Measurements from ENCODE around the gene SMYD3.
A peak's percentile ranks its signal among the peaks of the same experiment; 100 is the strongest.
"Not testable (repeated sequence)": the region's sequence is repeated elsewhere in the genome, so short reads cannot be mapped to it uniquely, and the experiment has no call there.

Gene SMYD3

DNA sequence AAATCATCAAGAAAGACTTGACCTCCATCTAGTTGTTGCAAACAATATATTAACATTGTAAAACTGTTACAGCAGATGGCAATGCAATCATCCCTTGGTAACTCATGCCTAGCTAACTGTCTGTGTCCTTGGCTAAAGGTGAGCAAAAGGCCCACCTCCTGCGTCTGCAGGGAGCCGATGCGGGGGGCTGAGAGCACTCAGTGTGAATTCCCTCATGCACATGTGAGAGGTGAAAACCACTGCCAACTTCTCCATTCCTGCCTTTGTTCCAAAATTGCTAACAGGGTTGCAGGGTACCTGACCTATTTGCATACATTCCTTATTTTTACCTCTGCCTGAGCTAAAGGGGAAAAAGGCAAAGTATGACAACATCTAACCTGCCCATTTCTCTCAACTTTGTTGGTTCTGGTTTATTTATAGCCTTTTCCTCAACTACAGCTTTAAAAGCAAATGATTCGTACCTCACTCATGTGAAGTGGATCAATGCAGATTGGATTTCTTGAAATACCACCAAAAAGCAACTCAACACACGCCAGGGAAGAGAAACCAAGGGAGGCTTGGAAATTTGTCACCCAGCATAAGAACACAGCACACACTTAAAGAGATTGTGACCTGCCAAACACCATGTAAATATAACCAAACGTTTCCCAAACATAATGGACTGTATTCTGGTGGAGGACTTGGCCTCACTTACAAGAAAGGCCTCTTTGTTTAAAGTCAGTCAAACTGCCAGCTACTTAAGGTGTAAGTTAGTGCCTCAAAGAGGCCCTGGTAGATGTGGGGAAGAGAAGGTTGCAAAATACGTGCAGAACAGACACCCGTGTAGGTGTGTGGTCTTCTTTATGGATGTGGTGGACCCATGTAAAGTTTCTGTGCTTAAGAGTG, 651.0 kb downstream of the SMYD3 start:
- no peak for DNase-seq

DNA sequence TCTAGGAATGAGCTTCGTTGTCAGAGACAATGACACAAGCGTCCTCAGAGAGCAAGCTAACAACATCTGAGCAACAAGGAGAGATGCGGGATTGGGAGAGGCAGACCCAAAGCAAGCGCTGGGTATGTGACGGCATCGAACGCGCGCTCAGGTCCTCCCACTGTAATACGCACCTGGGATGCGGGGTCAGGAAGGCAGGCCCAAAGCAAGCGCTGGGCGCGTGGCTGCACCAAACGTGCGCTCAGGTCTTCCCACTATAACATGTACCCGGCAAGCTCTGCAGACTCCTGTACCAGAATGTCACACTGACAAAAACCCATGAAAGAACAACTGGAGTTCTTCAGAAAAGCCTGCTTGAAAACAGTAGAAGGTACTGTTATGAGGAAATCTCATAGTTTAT, 653.8 kb downstream of the SMYD3 start:
- DNase-seq, result no peak

DNA sequence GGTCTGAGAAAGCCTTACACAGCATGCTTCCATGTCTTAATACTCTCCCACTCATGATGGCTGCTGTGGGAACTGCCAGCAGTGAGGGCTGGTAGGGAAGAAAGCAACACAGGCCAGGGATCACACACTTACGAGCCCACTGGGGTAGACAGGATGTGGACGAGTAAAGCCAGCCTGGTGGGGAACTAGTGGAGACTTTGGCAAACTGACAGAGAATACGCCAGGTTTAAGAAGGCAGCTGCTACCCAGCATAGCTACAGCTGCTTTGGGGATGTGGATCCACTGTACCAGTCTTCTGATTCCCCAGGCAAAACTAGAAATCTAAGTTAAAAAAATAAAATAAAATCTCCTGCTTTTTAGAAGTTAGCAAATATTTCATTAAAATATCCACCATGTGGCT, 664.0 kb downstream of the SMYD3 start:
- no peak for DNase-seq

DNA sequence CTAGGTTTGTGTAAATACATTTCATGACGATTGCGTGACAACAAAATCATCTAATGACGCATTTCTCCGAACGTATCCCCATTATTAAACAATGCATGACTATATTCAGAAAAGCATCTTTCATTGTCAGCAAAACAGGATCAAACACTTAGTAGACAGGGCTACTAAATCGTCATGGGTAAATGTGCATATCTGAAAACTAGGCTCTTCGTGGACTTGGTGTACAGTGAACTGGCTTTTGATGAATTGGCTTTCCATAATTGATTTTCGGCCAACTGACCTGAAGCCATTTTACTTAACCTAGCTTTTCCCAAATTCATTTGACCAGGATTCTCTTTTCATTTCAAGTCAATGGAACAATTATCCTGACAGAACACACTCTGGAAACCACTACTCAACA, 665.0 kb downstream of the SMYD3 start:
- DNase-seq, result no peak

DNA sequence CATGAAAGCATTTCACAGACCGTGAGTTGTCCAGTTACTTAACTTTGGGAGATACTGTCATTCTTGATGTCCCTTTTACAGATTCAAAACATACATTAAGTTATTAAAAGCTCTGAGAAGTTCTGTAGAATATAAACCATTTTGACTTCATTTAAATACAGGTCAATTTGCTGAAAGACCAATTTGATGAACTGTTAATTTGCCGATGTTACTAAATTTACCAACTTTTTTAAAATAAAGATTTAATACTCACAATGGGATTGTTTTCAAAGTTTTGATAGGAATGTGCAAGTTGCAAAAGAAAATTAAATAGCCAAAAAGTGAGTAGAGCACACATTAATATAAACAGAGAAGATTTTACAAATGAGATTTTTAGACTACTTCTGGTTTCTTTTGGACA, 666.1 kb downstream of the SMYD3 start:
- DNase-seq, result no peak

DNA sequence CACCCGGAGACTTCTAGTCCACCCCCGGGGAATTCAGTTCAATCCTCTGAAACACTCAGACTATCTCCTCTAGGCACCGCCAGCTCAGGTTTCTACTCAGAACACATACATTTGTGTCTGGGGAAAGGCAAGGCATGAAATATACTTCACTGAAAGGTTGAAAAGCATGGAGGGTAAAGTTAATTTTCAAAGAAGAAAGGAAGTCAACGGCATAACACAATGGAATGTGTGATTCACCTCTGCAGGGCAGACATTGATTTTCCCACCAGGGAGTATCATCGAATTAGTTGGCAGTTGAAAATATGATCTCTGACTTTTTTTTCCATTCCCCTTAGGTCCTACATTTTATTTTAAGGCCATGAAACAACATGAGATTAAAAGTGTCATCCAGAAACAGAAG, 669.4 kb downstream of the SMYD3 start:
- no peak for DNase-seq

DNA sequence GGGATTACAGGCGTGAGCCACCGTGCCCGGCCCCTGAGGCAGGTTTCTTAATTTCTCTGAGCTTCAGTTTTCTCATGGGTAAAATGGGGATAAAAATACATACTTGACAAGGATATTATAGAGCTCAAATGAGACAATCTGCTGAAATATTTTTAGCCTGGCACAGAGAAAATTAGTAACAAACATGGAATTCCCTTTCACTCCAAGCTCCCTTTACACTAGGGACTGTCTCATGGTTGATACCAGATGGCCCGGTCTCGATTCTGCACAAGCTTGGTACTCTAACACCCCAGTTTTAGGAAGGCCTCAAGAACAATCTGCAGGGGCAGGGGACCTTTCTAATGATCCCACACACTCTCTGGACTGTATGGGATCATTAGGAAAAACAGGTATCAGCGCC, 671.7 kb downstream of the SMYD3 start:
- DNase-seq, result no peak

DNA sequence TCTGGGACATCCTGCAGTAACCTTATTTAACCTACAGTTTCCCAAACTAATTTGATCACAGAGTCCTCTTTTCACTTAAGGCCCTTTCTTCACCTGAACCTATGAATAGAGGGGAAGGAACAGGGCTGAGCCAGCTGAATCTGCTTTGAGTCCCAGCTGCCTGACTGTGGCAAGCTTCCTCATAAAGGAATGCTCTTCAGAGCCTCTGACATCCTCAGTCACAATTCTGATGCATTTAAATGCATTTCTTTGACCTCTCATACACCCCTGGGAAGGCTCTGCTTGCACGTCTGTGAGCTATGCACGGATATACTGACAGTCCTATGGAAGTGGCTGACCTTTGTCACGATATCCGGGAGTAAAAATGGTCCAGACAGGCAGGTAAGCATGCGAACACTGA, 673.1 kb downstream of the SMYD3 start:
- no peak for DNase-seq

DNA sequence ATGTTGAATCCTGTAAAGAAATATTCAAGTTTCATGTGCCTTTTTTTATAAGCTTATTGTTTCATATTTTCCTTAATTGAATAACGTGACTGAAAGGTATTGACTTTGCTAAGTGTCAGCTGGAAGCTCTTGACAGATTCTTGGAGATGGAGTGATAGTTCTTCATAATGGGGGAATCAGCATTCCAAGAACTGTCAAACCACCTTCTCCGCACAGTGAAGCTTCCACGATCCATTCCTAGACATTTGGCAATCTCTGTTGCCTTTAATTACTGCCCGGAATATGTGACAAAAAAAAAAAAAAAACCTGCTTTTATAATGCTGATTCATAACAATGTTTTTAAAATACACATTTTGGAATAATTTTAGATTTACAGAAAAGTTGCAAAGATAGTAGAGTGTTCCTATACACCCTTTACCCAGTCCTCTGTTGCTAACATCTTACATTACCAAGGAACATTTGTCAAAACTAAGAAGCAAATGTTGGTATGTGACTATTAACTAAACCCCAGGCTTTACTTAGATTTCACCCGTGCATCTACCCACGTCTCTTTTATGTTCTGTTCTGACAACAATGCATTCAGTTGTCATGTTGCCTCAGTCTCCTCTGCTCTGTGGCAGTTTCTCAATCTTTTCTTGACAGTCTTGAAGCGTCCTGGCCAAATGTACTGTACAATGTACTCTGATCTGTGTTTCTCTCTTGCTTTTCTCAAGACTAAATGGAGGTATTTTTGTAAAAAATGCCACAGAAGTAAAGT, 674.1 kb downstream of the SMYD3 start:
- no peak for DNase-seq

DNA sequence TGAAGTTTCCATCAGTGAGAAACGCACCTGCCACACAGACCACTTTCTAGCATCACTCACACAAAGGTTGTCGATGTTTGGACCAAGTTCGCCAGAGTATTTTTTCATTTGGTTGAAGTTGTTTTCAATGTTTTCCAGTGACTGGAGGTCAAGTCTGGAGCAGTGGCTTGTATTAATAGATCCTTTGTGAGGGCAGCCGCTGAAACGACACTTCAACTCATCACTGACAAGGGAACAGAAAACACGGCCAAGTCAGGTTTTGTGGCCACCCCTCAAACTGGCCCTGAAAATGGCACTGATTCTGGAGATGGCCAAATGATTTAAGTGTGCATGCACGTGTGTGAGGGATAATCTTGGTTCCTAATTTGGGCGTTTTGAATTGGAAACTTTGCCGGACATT, 675.6 kb downstream of the SMYD3 start:
- no peak for DNase-seq

DNA sequence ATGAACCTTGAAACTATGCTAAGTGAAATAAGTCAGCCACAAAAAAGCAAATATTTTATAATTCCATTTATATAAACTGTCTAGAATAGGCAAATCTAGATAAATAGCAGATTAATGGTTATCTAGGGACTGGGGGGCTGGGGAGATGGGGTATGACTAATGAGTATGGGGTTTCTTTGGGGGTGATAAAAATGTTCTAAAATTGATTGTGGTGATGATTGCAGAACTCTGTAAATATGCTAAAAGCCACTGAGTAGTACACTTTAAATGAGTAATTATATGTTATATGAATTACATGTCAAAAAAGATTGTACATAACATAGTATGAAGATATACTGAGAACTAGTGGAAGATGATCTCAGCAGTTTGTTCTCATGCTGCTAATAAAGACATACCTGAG, 677.3 kb downstream of the SMYD3 start:
- DNase-seq, result no peak

DNA sequence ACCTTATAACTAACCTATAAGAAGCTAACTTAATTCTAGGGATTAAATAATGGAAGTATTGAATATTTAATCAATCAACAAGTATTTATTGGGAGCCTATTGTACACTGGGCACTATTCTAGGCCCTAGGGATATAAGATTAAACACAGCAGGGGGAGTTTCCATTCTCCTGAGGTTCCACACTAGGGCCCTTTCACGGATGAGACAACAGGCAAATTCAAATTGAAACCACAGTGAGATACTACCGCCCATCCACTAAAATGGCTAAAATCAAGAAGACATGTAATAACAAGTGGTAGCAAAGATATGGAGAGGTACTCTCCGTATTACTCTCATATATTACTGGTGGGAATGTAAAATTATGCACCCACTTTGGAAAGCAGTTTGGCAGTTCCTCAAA, 677.9 kb downstream of the SMYD3 start:
- DNase-seq, result no peak

DNA sequence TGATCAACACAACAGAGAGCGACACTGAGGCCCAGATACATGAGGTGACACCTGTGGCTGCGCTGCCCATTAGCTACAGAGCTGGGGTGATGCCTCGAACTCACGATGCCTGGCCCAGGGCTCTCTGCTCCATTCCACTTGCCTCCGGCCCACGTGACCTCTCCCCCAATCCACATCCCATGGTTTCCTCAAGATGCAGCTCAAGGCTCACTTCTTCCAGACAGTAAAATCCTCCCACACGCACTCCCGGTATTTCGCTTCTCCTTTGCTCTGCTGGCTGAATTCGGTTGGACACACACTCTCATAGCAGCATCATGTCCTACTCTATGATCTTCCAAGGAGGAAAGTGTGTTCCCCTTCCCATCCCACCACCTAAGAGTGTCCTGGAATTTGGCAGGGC, 679.8 kb downstream of the SMYD3 start:
- no peak for DNase-seq

DNA sequence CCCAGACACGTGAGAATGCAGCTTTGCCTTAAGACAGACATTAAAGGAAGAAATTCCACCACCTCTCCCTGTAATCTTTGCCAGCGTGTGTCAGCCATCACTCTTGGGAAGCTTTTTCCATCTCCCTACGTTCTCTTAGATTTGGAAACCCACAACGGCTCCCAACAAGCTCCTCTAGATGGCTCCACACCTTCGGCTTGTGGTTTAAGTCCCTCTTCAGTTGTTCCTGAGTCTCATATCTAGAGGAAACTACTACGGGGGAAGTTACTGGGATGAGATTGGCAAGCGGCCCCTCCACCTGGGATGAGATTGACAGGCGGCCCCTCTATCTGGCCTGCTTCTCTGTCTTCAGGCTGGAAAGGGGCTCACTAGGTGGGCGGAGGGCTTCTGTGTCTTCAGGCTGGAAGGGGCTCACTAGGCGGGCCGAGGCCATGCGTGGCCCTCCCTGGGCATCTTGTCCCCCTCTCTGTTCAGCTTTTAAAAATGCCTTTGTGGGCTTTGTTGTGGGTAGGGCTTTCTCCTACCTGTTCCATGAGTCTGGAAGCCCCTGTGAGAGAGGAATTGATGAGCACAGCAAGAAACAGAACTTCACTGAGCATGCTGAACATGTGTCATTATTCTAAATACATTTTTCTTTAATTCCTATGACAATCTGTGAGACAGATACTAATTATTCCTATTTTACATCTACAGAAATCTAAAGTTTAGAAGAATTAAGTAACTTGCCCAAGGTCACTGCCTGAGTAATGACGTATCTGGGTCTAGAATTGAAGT, 681.8 kb downstream of the SMYD3 start:
- no peak for DNase-seq

DNA sequence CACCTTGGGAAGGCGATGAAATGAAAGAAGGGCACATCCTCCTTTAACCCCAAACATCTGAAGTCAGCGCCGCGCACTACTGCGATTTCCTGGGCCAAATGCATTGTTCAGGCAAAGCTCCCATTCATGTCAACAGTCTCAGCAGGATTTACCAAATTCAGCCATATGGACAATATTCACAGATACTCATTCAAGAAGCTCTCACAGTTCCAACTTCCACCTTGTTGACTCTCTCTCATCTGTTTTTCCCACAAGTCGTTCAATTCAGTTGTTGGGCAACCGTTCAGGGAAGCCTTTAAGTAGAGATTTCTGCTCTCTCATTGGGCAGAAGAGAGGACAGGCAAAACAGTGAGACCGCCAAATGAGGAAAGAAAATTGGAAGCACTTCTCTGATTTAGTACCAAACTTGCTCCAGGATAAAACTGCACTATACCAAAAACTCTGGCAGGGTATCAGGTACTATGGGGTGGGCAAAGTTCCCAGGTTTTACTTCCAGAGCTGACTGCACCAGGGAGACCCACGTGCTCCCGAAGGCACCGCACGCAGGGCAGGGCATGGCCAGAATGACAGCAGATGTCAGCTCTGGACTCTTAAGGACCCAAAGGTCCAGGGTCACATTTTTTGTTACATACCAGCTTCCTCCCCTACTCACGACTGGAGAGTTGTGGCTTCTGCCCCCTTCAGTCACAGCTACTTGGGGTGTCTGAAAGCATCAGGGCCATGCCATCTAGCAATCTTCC, 683.5 kb downstream of the SMYD3 start:
- DNase-seq, result no peak

DNA sequence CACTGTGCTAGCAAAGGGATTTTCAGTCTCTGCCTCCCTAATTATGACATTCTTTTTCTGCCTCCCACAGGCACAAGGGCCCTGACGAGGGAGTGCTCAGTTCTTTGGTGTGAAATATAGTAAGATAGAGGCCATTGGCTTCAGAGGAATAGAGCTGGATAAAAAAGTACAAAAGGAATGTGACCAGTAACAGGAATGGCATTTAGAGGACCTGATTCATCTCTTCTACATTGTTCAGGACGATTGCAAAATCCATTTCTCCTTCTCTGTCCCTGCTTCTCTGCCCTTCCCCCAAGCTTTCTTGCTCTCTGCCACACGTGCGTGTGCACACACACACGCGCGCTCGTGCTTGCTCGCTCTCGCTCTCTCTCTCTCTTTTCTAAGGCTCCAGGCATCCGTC, 684.1 kb downstream of the SMYD3 start:
- no peak for DNase-seq

DNA sequence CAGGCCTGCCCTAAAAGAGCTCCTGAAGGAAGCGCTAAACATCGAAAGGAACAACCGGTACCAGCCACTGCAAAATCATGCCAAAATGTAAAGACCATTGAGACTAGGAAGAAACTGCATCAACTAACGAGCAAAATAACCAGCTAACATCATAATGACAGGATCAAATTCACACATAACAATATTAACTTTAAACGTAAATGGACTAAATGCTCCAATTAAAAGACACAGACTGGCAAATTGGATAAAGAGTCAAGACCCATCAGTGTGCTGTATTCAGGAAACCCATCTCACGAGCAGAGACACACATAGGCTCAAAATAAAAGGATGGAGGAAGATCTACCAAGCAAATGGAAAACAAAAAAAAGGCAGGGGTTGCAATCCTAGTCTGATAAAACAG, 688.7 kb downstream of the SMYD3 start:
- not testable (repeated sequence) for DNase-seq

DNA sequence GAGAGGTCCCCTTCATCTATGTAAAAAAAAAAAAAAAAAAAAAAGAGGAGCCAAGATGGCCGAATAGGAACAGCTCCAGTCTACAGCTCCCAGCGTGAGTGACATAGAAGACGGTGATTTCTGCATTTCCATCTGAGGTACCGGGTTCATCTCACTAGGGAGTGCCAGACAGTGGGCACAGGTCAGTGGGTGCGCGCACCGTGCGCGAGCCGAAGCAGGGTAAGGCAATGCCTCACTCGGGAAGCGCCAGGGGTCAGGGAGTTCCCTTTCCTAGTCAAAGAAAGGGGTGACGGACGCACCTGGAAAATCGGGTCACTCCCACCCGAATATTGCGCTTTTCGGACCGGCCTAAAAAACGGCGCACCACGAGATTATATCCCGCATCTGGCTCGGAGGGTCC, 690.6 kb downstream of the SMYD3 start:
- DNase-seq, result not testable (repeated sequence)

DNA sequence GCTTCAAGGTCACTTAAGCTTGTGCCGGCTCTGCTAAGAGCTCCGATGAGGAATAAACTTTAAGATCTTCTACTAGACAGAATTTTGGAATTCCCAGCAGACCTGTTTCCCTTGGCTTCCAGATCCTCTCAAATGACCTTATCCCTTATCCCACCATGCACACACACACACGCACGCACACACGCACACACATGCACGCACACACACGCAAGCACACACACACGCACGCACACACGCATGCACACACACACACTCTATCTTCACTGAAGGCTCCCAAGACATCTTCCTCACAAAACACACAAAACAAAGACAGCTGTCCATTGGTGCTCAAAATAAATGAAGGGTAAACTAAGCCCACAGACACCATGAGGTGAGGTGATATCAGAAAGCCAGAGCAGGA, 692.4 kb downstream of the SMYD3 start:
- no peak for DNase-seq

DNA sequence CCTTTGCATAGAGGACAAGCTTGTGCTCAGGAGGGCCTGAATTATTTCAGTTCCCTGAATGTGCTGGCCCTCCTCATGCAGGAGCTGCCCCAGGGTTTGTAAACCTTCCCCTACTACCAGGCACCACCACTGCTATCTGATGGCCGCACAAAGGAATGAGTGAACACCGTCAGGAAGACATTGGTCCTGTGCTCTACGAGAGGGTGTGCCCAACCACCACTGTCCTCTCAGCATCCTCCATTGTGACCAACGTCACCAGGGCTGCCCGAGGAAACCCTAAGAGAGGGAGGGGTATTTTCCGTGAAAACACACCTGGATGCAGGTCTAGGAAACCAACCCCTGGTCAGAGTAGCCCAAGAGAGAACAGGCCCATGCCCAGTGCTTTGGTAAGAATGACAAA, 694.8 kb downstream of the SMYD3 start:
- no peak for DNase-seq

DNA sequence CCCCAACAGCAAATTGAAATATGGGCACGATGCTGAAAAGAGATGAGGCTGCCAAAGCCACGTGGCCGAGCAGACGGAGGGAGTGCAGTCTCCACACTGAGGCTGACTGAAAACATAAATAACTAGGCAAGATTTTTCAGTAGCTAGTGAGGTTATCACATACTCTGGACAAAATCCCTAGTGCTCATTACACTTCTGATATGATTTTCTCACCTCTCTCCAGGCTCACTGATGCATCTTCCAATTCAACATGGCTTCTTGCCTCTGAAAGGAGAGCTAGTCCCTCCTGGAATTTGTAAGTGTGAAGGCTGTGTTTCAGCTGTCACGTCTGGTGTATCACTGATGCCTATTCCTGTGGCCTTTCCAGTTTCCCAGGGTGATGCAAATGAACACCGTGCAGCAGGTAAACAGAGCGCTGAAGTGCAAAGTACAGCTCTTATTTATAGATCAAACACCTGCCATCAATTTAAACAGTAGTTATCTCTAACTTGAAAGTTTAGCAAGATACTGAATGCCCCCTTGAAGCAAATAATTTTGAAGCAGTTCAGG, 696.2 kb downstream of the SMYD3 start:
- no peak for DNase-seq

DNA sequence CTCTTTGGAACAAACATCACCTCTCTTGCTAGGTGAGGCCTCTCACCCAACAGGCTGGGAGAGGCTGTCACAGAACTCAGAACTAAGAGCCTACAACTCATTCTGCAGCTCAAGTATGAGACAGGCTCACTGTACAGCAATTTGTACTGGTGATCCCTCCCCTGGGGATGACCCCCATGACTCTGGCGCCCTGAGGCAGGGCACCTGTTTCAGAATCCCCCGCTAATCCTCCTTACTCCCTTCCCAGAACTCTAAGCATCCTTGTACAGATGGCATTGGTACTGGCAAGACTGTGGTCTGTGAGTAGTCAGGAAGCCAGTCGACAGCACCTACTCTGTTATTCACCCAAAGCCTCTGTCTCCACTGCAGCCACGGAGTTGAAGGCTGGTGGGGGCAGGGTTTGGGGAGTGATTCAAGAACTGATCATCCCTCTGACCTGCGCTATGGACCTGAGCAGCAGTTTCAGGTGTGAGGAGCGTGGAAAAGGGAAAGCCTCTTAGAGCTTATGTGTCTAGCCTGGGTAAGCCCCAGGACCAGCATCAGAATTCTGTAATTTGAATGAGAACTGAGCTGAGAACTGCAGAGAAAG, 696.8 kb downstream of the SMYD3 start:
- peak; percentile 77 for DNase-seq
